Measurements from ENCODE around the gene PABPN1L. TPM values are rescaled to one million over a fixed set of nuclear protein-coding genes. Genes with fewer than 3 reads are reported as not detected.

Gene PABPN1L
- total and polyA plus RNA-seq, 2 donors from 2014 or later = not detected

DNA sequence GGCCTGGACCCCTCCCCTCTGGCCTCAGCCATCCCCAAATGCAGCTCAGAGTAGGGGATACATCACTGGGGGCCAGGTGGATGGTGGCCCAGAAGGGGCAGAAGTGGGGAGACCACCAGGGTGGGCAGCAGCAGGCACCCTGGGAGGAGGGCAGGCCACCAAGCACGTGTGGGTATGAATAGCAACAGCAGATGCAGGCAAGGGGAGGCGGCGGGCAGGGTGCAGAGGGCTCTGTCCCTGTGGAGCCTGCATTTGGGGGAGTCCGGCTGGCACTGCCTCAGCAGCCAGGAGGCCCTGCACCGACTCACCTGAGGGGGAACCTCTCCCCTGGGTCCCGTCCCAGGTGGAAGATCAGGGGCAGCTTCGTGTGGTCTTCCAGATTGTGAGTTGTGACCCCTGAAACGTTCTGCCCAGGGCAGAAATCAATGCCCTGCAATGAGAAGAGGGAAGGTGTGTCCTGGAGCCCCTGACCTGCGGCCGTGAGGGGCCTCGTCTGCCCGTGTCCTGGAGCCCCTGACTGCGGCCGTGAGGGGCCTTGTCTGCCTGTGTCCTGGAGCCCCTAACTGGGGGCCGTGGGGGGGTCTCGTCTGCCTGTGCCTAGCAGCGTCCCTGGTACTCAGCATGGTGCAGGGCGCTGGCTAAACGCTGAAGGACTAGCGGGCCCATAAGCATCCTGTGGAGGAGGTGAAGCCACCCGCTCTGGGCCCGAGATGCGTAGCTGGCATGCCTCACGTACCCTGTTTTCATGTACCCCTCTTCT is 44.0 kb downstream of the PABPN1L start:
- H3K36me3 ChIP-seq (ENCODE audit: control insufficient read depth in 2 of 3, insufficient read depth in 3 of 3, low read length in 3 of 3) = peaks cover 0 to 2% (median 0%) of the 10 kb centered on the region in 3 donors
- no peak for FAIRE-seq

DNA sequence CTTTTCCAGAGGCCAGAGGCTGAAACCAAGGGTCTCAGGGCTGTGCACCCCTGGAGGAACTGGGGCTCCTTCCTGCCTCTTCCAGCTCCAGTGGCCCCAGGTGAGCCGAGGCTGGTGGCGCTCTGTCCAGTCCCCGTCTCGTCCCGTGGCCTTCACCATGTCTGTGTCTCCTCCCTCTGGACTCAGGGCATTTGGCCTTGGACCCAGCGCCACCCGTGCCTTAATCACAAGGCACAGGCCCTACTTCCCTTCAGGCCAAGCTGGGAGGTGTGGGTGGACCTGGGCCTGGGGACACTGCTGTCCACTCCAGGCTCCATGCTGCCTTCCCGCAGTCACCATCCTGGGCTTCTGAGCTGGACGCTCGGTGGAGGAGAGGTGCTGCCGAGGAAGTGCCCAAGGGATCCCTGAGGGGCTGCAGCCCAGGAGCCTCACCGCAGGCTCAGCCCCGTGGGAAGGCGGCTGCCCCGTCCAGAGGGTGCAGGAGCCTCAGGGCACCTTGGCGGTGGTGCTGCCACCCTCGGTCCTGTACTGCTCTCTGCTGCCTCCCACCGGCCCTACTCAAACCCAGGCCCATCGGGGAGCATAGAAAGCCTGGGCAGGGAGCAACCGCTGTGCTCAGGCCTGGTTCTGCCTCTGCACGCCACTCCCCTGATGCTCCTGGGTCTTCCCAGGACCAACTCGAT is 45.2 kb downstream of the PABPN1L start:
- no peak overlapping the region for H3K4me3 ChIP-seq (ENCODE audit: low read length in 3 of 3)
- H3K9me3 ChIP-seq (ENCODE audit: control insufficient read depth in 2 of 3, insufficient read depth in 1 of 3, low read length in 3 of 3) = no peaks in the 10 kb centered on the region
- FAIRE-seq (no peak), DNase-seq (no peak)
- H3K27ac ChIP-seq (ENCODE audit: low read depth in 2 of 2, low read length in 2 of 2) = no peak overlapping the region
- H3K27me3 ChIP-seq (ENCODE audit: control insufficient read depth, insufficient read depth, low read length) = no peaks in the 10 kb centered on the region
- TF ChIP-seq, protein P1, sequence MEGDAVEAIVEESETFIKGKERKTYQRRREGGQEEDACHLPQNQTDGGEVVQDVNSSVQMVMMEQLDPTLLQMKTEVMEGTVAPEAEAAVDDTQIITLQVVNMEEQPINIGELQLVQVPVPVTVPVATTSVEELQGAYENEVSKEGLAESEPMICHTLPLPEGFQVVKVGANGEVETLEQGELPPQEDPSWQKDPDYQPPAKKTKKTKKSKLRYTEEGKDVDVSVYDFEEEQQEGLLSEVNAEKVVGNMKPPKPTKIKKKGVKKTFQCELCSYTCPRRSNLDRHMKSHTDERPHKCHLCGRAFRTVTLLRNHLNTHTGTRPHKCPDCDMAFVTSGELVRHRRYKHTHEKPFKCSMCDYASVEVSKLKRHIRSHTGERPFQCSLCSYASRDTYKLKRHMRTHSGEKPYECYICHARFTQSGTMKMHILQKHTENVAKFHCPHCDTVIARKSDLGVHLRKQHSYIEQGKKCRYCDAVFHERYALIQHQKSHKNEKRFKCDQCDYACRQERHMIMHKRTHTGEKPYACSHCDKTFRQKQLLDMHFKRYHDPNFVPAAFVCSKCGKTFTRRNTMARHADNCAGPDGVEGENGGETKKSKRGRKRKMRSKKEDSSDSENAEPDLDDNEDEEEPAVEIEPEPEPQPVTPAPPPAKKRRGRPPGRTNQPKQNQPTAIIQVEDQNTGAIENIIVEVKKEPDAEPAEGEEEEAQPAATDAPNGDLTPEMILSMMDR (IDR thresholded peaks at IDR 0.05; ENCODE audit: borderline replicate concordance, extremely low read depth, insufficient read depth) = no peak
- intact Hi-C loops (cut with DNase I) = no loop called here
- no peak overlapping the region for H3K9ac ChIP-seq (ENCODE audit: low read length in 3 of 3)
- peaks cover 0 to 2% (median 0%) of the 10 kb centered on the region in 3 donors for H3K36me3 ChIP-seq (ENCODE audit: control insufficient read depth in 2 of 3, insufficient read depth in 3 of 3, low read length in 3 of 3)
- H3K4me1 ChIP-seq (ENCODE audit: control insufficient read depth in 2 of 3, insufficient read depth in 2 of 3, low read depth in 1 of 3, low read length in 3 of 3) = no peaks in the 10 kb centered on the region

More for the DNA sequence above, 44.0 kb downstream of the PABPN1L start:
- TF ChIP-seq, protein P1 (IDR thresholded peaks at IDR 0.05; ENCODE audit: borderline replicate concordance, extremely low read depth, insufficient read depth) = no peak
- no peaks in the 10 kb centered on the region for H3K4me1 ChIP-seq (ENCODE audit: control insufficient read depth in 2 of 3, insufficient read depth in 2 of 3, low read depth in 1 of 3, low read length in 3 of 3)
- no peak for DNase-seq
- no peak overlapping the region for H3K27ac ChIP-seq (ENCODE audit: low read depth in 2 of 2, low read length in 2 of 2)
- H3K9me3 ChIP-seq (ENCODE audit: control insufficient read depth in 2 of 3, insufficient read depth in 1 of 3, low read length in 3 of 3) = no peaks in the 10 kb centered on the region
- intact Hi-C loops (cut with DNase I) = no loop called here
- H3K27me3 ChIP-seq (ENCODE audit: control insufficient read depth, insufficient read depth, low read length) = no peaks in the 10 kb centered on the region
- H3K9ac ChIP-seq (ENCODE audit: low read length in 3 of 3) = no peak overlapping the region
- H3K4me3 ChIP-seq (ENCODE audit: low read length in 3 of 3) = no peak overlapping the region

DNA sequence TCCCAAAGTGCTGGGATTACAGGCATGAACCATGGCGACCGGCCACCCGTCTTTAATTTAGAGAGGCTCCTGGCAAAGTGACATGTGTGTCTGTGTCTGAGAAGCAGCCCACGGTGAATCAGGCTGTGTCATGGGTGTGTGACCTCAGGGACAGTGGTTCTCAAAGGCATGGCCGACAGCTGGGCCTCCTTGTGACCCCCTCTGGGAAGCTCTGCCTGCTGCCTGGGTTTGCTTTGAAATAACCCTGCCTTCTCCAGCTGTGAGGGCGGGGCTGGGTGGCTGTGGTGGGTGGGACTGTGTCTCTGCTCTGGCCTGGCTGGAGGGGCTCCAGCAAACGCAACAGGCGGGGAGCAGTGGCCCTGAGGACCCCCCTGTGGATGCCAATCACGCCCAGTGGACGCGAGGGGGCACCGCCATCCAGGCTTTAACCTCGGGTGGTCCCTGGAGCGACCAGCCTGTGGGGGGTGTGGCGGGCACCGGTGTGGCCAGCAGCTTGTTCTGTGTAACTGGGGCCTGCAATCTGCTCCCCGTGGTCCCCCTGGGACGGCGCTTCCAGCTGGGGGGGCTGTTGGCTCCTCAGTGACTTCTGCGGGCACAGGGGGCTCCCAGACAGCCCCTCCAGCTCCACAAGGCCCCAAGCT is 46.0 kb downstream of the PABPN1L start:
- Histone ChIP-seq H3K9me3 (ENCODE audit: control insufficient read depth in 2 of 3, insufficient read depth in 1 of 3, low read length in 3 of 3) (no peaks in the 10 kb centered on the region), H3K36me3 (ENCODE audit: control insufficient read depth in 2 of 3, insufficient read depth in 3 of 3, low read length in 3 of 3) (peaks cover 0 to 2% (median 0%) of the 10 kb centered on the region in 3 donors), H3K4me3 (ENCODE audit: low read length in 3 of 3) (no peak overlapping the region), H3K27me3 (ENCODE audit: control insufficient read depth, insufficient read depth, low read length) (no peaks in the 10 kb centered on the region), H3K27ac (ENCODE audit: low read depth in 2 of 2, low read length in 2 of 2) (no peak overlapping the region), H3K9ac (ENCODE audit: low read length in 3 of 3) (no peak overlapping the region), H3K4me1 (ENCODE audit: control insufficient read depth in 2 of 3, insufficient read depth in 2 of 3, low read depth in 1 of 3, low read length in 3 of 3) (peaks cover 0 to 2% (median 0%) of the 10 kb centered on the region in 3 donors)
- DNase-seq (no peak), FAIRE-seq (no peak)
- TF ChIP-seq, protein P1 (IDR thresholded peaks at IDR 0.05; ENCODE audit: borderline replicate concordance, extremely low read depth, insufficient read depth) = no peak
- intact Hi-C loops (cut with DNase I) = no loop called here
